PC-9 (cell line): ENCODE data around the gene ATN1.

Experiments
- EZH2 ChIP-seq: fragments of 200-600 bp; sonication (generic); IDR thresholded peaks from 2 replicates; pipeline ENCODE4 v1.8.0; 2017; ENCODE audit warnings: antibody characterized with exemption, low read depth
- TF ChIP-seq, protein P1 (sequence below): fragments of 200-600 bp; sonication (generic); conservative IDR thresholded peaks from 2 replicates; pipeline ENCODE4 v1.6.1; 2017; ENCODE audit warnings: mixed run types, antibody characterized with exemption, mild to moderate bottlenecking, moderate library complexity

DNA sequence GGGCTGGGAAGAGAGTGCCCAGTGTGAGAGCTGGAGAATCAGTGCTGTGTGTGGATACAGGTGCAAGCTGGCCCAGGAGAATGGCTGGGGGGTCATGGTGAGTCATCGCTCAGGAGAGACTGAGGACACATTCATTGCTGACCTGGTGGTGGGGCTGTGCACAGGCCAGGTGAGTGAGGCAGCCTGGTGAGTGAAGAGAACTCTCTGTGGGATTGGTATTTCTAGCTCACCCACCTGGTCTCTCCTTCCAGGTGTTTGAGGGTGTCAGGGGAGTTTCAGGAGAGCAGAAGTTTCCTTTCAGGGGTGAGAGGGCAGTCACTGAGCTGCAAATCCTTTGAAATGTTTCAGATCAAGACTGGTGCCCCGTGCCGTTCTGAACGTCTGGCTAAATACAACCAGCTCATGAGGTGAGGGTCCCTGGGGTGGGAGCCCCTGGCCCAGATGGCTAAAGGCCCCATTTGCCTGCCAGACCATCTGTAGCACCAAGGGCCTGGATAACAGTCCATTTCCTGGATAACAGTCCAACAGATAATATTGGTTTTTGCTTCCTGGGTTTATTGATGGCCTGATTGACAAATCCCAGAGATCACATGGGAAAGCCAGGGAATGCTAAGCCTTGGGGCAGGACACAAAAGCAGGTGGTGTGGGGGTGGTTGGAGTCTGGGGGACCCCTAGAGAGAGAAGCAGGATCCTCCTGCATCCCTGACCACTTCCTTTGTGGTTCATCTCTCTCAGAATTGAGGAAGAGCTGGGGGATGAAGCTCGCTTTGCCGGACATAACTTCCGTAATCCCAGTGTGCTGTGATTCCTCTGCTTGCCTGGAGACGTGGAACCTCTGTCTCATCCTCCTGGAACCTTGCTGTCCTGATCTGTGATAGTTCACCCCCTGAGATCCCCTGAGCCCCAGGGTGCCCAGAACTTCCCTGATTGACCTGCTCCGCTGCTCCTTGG, 5.5 kb upstream of the ATN1 start:
- TF ChIP-seq, protein P1, sequence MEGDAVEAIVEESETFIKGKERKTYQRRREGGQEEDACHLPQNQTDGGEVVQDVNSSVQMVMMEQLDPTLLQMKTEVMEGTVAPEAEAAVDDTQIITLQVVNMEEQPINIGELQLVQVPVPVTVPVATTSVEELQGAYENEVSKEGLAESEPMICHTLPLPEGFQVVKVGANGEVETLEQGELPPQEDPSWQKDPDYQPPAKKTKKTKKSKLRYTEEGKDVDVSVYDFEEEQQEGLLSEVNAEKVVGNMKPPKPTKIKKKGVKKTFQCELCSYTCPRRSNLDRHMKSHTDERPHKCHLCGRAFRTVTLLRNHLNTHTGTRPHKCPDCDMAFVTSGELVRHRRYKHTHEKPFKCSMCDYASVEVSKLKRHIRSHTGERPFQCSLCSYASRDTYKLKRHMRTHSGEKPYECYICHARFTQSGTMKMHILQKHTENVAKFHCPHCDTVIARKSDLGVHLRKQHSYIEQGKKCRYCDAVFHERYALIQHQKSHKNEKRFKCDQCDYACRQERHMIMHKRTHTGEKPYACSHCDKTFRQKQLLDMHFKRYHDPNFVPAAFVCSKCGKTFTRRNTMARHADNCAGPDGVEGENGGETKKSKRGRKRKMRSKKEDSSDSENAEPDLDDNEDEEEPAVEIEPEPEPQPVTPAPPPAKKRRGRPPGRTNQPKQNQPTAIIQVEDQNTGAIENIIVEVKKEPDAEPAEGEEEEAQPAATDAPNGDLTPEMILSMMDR = no peak
- no peak for TF ChIP-seq EZH2
